Astrocyte (in vitro differentiated cells and primary cell): Measurements from ENCODE around the gene FGGY. TPM values are rescaled to one million over a fixed set of nuclear protein-coding genes. Genes with fewer than 3 reads are reported as not detected.
A peak's percentile ranks its signal among the peaks of the same experiment; 100 is the strongest.

ENCODE experiments used
- DNase-seq: peaks from one replicate; pipeline ENCODE4 v3.0.0-alpha.2; 2010; ENCODE audit warnings: low read depth
- FAIRE-seq: peaks from 2 replicates; lab custom pipeline; 2011; peaks lifted over from hg19 to GRCh38; lab: Jason Lieb, UNC
- H2AFZ ChIP-seq: 2 replicates; pipeline ENCODE4 v1.6.0; 2012; ENCODE audit warnings: low read depth, low read length, inconsistent platforms
- H3K27ac ChIP-seq: 2 replicates; pipeline ENCODE4 v1.5.1; 2011; ENCODE audit warnings: low read depth, low read length, inconsistent platforms
- H3K27me3 ChIP-seq: 2 replicates; pipeline ENCODE4 v1.6.0; 2011; ENCODE audit warnings: low read length, inconsistent platforms; ENCODE audit not compliant: insufficient read depth
- H3K36me3 ChIP-seq: 2 replicates; pipeline ENCODE4 v1.5.1; 2011; ENCODE audit warnings: low read length, inconsistent platforms; ENCODE audit not compliant: insufficient read depth
- H3K4me1 ChIP-seq: 2 replicates; pipeline ENCODE4 v1.5.1; 2011; ENCODE audit warnings: low read length, inconsistent platforms; ENCODE audit not compliant: insufficient read depth
- H3K4me2 ChIP-seq: 2 replicates; pipeline ENCODE4 v1.6.0; 2012; ENCODE audit warnings: low read length, inconsistent platforms
- H3K4me3 ChIP-seq: 2 replicates; pipeline ENCODE4 v1.5.1; 2011; ENCODE audit warnings: low read depth, mild to moderate bottlenecking, low read length, inconsistent platforms; ENCODE audit not compliant: insufficient read depth
- H3K79me2 ChIP-seq: 2 replicates; pipeline ENCODE4 v1.6.0; 2012; ENCODE audit warnings: mild to moderate bottlenecking, low read length, inconsistent platforms; ENCODE audit not compliant: insufficient read depth
- H3K9ac ChIP-seq: 2 replicates; pipeline ENCODE4 v1.6.0; 2012; ENCODE audit warnings: mild to moderate bottlenecking, low read length, inconsistent platforms
- H3K9me3 ChIP-seq: 2 replicates; pipeline ENCODE4 v1.5.1; 2012; ENCODE audit warnings: low read depth, mild to moderate bottlenecking, low read length, inconsistent platforms; ENCODE audit not compliant: insufficient read depth
- H4K20me1 ChIP-seq: 2 replicates; pipeline ENCODE4 v1.6.0; 2012; ENCODE audit warnings: low read length, inconsistent platforms; ENCODE audit not compliant: insufficient read depth
- H3K27ac Mint-ChIP-seq: one replicate; pipeline ENCODE4 v1.8.0; 2021; ENCODE audit warnings: mild to moderate bottlenecking, mixed read lengths; ENCODE audit not compliant: unreplicated experiment
- H3K27me3 Mint-ChIP-seq: one replicate; pipeline ENCODE4 v1.8.0; 2021; ENCODE audit warnings: low read depth, mixed read lengths; ENCODE audit not compliant: unreplicated experiment
- H3K36me3 Mint-ChIP-seq: one replicate; pipeline ENCODE4 v1.8.0; 2021; ENCODE audit warnings: low read depth, mixed read lengths; ENCODE audit not compliant: unreplicated experiment
- H3K4me1 Mint-ChIP-seq: one replicate; pipeline ENCODE4 v1.8.0; 2021; ENCODE audit warnings: low read depth, mixed read lengths; ENCODE audit not compliant: unreplicated experiment
- H3K4me3 Mint-ChIP-seq: one replicate; pipeline ENCODE4 v1.8.0; 2021; ENCODE audit warnings: mild to moderate bottlenecking, moderate library complexity, mixed read lengths; ENCODE audit not compliant: unreplicated experiment
- H3K9me3 Mint-ChIP-seq: one replicate; pipeline ENCODE4 v1.8.0; 2021; ENCODE audit warnings: mild to moderate bottlenecking, mixed read lengths; ENCODE audit not compliant: unreplicated experiment
- EZH2 ChIP-seq: IDR thresholded peaks from 2 replicates; pipeline ENCODE4 v1.6.1; 2012; ENCODE audit warnings: mild to moderate bottlenecking, low read length, inconsistent platforms; ENCODE audit not compliant: insufficient read depth
- total RNA-seq: library from RNA; stranded (reverse); gene quantifications from 2 replicates; pipeline ENCODE4 v1.2.1, GENCODE V29; 2021
- TF ChIP-seq, protein P1 (sequence below): IDR thresholded peaks from 2 replicates; pipeline ENCODE4 v1.5.1; 2011; ENCODE audit warnings: low read depth, mild to moderate bottlenecking, inconsistent platforms, low read length, moderate library complexity; ENCODE audit not compliant: insufficient read depth

The FGGY gene
- total RNA-seq, 1 donor from 2014 or later: 6.8 TPM

DNA sequence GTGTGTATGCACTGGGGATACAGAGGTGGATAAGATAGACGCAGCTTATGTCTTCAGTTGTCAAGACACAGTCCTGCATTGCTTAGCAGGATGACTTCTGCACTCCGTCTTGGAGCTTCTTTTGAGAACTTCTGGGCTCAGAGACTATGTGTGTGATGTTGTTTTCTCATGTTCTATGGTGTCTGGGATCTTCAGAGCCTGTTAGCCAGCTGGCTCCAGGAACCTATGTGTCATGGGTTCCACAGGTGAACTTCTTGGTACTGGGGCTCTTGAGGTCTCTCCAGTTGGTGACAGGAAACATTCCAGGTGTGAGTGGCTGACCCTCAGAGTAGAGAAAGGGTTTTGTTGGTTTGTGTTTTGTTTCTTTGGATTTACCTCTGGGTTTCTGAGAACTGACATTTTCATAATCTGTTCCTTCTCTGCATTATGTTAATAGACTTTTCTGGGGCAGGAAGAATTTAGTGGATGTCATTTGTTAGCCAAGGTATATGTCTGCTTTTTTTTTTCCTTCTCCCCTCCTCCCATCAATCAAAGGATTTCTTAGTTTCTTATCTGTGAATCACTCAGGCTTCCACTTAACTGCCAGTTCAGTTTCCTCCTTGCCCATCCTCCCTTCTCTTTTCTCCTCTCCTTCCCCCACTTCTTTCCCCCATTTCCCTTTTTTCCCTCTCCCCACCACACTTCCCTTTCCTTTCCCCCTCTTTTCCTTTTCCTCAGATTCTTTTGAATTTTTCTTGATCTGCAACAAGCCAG, 18.1 kb downstream of the FGGY start:
- Histone ChIP-seq H3K9ac (no peak overlapping the region), H3K4me3 (no peak overlapping the region), H3K4me2 (peak overlapping the region; percentile 51), H3K4me1 (peaks cover 32% of the 10 kb centered on the region), H4K20me1 (no peaks in the 10 kb centered on the region), H3K36me3 (no peaks in the 10 kb centered on the region), H3K27ac (no peak overlapping the region), H3K9me3 (no peaks in the 10 kb centered on the region), H2AFZ (no peak overlapping the region), H3K79me2 (no peaks in the 10 kb centered on the region), H3K27me3 (no peaks in the 10 kb centered on the region)
- no peaks in the 10 kb centered on the region for H3K27me3 Mint-ChIP-seq
- no peak for FAIRE-seq
- peaks cover 19% of the 10 kb centered on the region for H3K4me1 Mint-ChIP-seq
- TF ChIP-seq EZH2: no peak
- TF ChIP-seq, protein P1, sequence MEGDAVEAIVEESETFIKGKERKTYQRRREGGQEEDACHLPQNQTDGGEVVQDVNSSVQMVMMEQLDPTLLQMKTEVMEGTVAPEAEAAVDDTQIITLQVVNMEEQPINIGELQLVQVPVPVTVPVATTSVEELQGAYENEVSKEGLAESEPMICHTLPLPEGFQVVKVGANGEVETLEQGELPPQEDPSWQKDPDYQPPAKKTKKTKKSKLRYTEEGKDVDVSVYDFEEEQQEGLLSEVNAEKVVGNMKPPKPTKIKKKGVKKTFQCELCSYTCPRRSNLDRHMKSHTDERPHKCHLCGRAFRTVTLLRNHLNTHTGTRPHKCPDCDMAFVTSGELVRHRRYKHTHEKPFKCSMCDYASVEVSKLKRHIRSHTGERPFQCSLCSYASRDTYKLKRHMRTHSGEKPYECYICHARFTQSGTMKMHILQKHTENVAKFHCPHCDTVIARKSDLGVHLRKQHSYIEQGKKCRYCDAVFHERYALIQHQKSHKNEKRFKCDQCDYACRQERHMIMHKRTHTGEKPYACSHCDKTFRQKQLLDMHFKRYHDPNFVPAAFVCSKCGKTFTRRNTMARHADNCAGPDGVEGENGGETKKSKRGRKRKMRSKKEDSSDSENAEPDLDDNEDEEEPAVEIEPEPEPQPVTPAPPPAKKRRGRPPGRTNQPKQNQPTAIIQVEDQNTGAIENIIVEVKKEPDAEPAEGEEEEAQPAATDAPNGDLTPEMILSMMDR: no peak
- no peaks in the 10 kb centered on the region for H3K36me3 Mint-ChIP-seq
- peak overlapping the region; percentile 86 for H3K27ac Mint-ChIP-seq
- H3K9me3 Mint-ChIP-seq: no peaks in the 10 kb centered on the region
- DNase-seq: no peak
- peak overlapping the region; percentile 8 for H3K4me3 Mint-ChIP-seq

DNA sequence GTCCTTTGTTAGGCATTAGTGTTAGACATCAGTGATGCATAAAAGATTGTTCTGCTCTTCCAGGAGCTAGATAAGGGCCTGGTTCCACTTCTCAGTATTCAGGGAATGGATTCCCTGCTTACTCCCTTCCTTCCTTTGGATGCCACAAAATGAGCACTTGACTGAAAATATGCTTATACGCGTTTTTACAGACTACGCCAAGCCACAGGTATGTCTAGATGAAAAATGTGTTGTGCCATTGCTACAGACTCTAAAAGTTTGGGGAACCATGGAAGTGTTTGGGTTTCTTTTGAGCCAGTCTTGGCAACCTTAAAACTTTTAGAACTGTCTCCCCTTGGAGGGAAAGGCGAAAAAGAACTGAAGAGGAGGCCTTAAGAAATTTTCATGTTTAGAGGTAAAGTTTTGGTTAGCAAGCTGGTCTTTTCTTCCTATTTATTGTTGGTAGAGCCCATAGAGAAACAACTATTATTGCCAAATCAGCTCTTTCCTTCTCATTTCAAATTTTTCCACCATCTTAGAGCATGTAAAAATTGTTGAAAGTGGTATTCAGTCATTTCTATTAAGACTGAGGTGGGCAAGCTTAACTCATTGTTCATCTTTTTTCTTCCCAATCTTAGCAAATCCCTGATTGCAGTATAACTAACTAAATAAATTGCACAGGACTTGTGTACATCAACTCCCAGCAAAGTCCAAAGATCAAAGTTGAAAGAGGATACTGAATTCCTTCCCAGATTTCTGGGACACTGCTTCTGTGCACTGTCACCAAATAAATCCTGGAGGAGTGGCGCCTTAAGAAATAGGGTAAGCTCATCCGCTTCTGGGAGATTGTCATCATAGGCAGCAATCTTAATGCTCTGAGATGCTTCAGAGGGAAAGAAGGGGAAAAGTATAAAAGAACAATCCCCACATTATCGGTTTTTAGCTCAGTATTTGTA, 18.9 kb downstream of the FGGY start:
- no peaks in the 10 kb centered on the region for H3K27me3 Mint-ChIP-seq
- H3K4me1 Mint-ChIP-seq: peaks cover 19% of the 10 kb centered on the region
- H3K36me3 Mint-ChIP-seq: no peaks in the 10 kb centered on the region
- peak; percentile 92 for DNase-seq
- Histone ChIP-seq H3K4me1 (peaks cover 32% of the 10 kb centered on the region), H2AFZ (no peak overlapping the region), H4K20me1 (no peaks in the 10 kb centered on the region), H3K27me3 (no peaks in the 10 kb centered on the region), H3K9me3 (no peaks in the 10 kb centered on the region), H3K79me2 (no peaks in the 10 kb centered on the region), H3K36me3 (no peaks in the 10 kb centered on the region), H3K27ac (peak overlapping the region; percentile 21), H3K9ac (no peak overlapping the region), H3K4me2 (peak overlapping the region; percentile 67), H3K4me3 (no peak overlapping the region)
- H3K4me3 Mint-ChIP-seq: no peak overlapping the region
- TF ChIP-seq EZH2: no peak
- TF ChIP-seq, protein P1: no peak
- no peaks in the 10 kb centered on the region for H3K9me3 Mint-ChIP-seq
- peak overlapping the region; percentile 86 for H3K27ac Mint-ChIP-seq
- no peak for FAIRE-seq
